Parathyroid adenoma (tissue), 2 donors: ENCODE measurements around the gene TBC1D22A.

Experiments used
- H2AFZ ChIP-seq: fragments of 300-600 bp; sonication (generic); one replicate; pipeline ENCODE4 v1.7.0; 2017; ENCODE audit warnings: antibody characterized with exemption, mild to moderate bottlenecking
- H3K27ac ChIP-seq: fragments of 300-600 bp; sonication (generic); one replicate; pipeline ENCODE4 v1.7.0; 2017
- H3K27me3 ChIP-seq: fragments of 300-600 bp; sonication (generic); one replicate; pipeline ENCODE4 v1.7.0; 2017; ENCODE audit warnings: low read length; ENCODE audit not compliant: control insufficient read depth, insufficient read depth
- H3K36me3 ChIP-seq: fragments of 300-600 bp; sonication (generic); one replicate; pipeline ENCODE4 v1.7.0; 2017; ENCODE audit warnings: low read length; ENCODE audit not compliant: control insufficient read depth, insufficient read depth
- H3K4me1 ChIP-seq: fragments of 300-600 bp; sonication (generic); one replicate; pipeline ENCODE4 v1.7.0; 2017; ENCODE audit warnings: control low read depth
- H3K4me2 ChIP-seq: fragments of 300-600 bp; sonication (generic); one replicate; pipeline ENCODE4 v1.7.0; 2017; ENCODE audit warnings: low read length
- H3K4me3 ChIP-seq: fragments of 300-600 bp; sonication (generic); one replicate; pipeline ENCODE4 v1.7.0; 2017; ENCODE audit warnings: low read depth, low read length
- H3K79me2 ChIP-seq: fragments of 300-600 bp; sonication (generic); one replicate; pipeline ENCODE4 v1.7.0; 2017; ENCODE audit warnings: control low read depth
- H3K9ac ChIP-seq: fragments of 300-600 bp; sonication (generic); one replicate; pipeline ENCODE4 v1.7.0; 2017; ENCODE audit warnings: mild to moderate bottlenecking
- H3K9me3 ChIP-seq: fragments of 300-600 bp; sonication (generic); one replicate; pipeline ENCODE4 v1.7.0; 2017; ENCODE audit warnings: low read length; ENCODE audit not compliant: control insufficient read depth
- TF ChIP-seq, protein P1 (sequence below): fragments of 300-600 bp; sonication (generic); IDR thresholded peaks from one replicate; pipeline ENCODE4 v1.7.0; 2017; ENCODE audit warnings: antibody characterized with exemption, mild to moderate bottlenecking
- donor health status: primary hyperparathyroidism.

The TBC1D22A gene

DNA sequence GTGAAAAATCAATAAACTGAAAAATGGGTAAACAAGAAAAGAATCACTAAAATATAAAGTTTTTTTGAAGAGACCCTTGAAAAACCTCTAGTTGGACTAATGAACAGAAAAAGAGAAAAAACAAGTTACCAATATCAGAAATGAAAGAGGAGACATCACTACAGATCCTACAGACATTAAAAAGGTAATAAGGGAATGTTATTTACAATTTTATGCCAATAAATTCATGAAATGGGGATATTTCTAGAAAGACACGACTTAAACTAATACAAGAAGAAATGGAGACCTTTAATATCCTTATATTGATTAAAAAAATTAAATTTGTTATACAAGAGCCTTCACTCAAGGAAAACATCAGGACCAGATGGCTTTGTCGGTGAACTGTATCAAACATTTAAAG, 109.4 kb downstream of the TBC1D22A start:
- TF ChIP-seq, protein P1, sequence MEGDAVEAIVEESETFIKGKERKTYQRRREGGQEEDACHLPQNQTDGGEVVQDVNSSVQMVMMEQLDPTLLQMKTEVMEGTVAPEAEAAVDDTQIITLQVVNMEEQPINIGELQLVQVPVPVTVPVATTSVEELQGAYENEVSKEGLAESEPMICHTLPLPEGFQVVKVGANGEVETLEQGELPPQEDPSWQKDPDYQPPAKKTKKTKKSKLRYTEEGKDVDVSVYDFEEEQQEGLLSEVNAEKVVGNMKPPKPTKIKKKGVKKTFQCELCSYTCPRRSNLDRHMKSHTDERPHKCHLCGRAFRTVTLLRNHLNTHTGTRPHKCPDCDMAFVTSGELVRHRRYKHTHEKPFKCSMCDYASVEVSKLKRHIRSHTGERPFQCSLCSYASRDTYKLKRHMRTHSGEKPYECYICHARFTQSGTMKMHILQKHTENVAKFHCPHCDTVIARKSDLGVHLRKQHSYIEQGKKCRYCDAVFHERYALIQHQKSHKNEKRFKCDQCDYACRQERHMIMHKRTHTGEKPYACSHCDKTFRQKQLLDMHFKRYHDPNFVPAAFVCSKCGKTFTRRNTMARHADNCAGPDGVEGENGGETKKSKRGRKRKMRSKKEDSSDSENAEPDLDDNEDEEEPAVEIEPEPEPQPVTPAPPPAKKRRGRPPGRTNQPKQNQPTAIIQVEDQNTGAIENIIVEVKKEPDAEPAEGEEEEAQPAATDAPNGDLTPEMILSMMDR: no peak
- H3K79me2 ChIP-seq: peaks cover under 1% of the 10 kb centered on the region
- H3K27me3 ChIP-seq: no peaks in the 10 kb centered on the region
- H3K36me3 ChIP-seq: no peaks in the 10 kb centered on the region
- no peak overlapping the region for H3K4me3 ChIP-seq
- H3K27ac ChIP-seq: no peak overlapping the region
- H3K9me3 ChIP-seq: no peaks in the 10 kb centered on the region
- no peaks in the 10 kb centered on the region for H3K4me1 ChIP-seq
- H3K9ac ChIP-seq: no peak overlapping the region
- no peak overlapping the region for H2AFZ ChIP-seq
- H3K4me2 ChIP-seq: no peak overlapping the region

DNA sequence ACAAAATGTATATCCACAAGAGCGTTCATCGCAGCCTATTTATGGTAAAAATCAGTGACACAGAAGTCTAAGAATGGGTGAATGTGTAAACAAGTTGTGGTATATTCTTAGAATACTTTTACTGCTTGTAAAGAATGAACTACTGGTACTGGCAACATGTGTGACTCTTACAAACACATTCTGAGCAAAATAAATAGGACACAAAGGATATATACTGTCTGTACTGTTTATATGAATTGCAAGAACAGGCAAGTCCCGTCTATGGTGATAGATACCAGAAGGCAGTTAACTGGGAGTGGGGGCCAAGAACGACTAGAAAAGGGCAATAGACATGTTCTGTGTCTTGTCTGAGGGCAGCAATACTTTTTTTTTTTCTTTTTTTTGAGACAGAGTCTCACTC, 112.6 kb downstream of the TBC1D22A start:
- TF ChIP-seq, protein P1: no peak
- Histone ChIP-seq H3K9ac (no peak overlapping the region), H3K4me1 (no peaks in the 10 kb centered on the region), H3K9me3 (no peaks in the 10 kb centered on the region), H3K36me3 (no peaks in the 10 kb centered on the region), H3K27ac (no peak overlapping the region), H3K4me2 (no peak overlapping the region), H3K79me2 (no peaks in the 10 kb centered on the region), H3K27me3 (no peaks in the 10 kb centered on the region), H3K4me3 (no peak overlapping the region), H2AFZ (no peak overlapping the region)

DNA sequence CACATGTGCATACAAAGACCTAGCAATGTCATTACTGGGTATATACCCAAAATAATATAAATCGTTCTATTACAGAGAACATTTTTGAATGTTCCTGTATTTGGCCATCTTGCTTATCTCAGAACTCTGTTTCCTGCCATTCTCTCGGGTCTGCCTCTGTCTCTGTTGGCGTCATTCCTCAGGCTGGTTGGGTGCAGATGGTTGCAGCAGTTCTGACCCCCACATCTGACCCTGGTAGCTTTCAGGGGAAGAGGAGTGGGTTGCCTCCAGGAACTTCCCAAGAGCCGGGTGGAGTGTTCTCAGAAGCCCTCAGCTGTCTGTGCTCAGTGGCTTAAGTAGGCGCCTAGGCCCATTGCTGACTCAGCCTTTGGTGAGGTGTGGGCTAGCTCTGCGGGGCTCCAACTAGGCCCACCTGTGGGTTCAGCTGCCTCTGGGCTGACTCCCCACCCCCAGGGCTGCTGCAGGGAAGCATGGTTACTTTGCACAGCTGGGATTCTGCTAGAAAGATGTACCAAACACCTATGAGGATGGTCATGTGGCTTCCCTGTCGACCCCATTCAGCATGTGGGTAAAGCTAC, 114.0 kb downstream of the TBC1D22A start:
- Histone ChIP-seq H2AFZ (no peak overlapping the region), H3K4me1 (no peaks in the 10 kb centered on the region), H3K27ac (no peak overlapping the region), H3K9ac (no peak overlapping the region), H3K79me2 (no peaks in the 10 kb centered on the region), H3K27me3 (no peaks in the 10 kb centered on the region), H3K9me3 (no peaks in the 10 kb centered on the region), H3K4me3 (no peak overlapping the region), H3K4me2 (no peak overlapping the region), H3K36me3 (no peaks in the 10 kb centered on the region)
- TF ChIP-seq, protein P1: no peak

DNA sequence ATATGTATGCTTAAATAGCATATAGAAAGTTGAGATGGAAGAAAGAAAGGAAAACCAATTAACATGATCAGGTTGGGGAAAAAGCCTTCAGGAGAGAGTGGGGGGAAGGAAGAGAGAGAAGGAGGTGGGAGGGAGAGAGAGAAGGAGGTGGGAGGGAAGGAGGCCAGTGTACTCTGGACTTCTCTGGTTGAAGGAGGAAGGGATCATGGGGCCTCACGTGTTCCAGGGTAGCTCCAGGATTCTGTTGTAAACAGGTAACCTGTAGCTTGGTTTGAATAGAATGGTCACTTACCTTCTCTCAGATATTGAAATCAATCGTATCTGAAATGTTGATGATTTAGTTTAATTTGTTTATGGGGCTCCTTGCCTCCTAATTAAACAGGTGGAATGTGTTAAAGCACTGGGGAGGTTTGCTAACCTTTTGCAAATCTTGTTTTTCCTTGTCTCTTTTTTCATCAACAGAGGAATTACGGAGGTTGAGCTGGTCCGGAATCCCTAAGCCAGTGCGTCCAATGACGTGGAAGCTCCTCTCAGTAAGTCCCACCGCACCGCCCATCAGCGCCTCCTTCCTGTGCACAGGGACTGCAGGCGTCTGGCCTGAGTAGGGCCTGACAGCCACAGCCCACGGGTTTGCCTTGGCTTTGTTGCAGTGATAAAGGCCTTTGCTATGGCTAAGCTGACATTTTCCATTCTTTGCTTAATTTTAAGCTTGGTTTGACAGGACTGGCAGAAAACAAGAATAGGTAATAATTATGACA, 115.9 kb downstream of the TBC1D22A start:
- TF ChIP-seq, protein P1: no peak
- Histone ChIP-seq H3K9ac (no peak overlapping the region), H3K79me2 (no peaks in the 10 kb centered on the region), H3K4me3 (no peak overlapping the region), H3K36me3 (no peaks in the 10 kb centered on the region), H3K27ac (no peak overlapping the region), H3K27me3 (no peaks in the 10 kb centered on the region), H3K9me3 (no peaks in the 10 kb centered on the region), H3K4me1 (no peaks in the 10 kb centered on the region), H3K4me2 (no peak overlapping the region), H2AFZ (no peak overlapping the region)

DNA sequence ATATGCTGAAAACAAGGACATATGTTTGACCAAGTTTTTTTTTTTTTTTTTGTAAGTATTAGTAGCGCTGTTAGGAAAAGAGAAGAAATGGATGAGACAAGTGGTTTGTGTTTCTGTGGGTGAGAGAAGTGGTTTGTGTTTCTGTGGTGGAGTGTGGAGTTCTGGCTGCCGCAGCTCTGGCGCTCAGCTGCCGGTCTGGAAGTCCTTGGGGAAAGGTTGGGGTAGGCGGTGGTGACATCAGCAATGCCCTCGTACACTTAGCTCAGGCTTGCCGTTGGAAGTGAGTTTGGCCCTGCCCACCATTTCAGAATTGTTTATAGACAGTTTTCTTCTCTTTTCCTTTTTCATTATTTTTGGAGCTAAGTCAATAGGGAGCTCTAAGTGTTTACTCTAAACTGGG, 116.6 kb downstream of the TBC1D22A start:
- no peak overlapping the region for H3K27ac ChIP-seq
- H3K9ac ChIP-seq: no peak overlapping the region
- H3K79me2 ChIP-seq: no peaks in the 10 kb centered on the region
- H3K36me3 ChIP-seq: no peaks in the 10 kb centered on the region
- no peaks in the 10 kb centered on the region for H3K9me3 ChIP-seq
- TF ChIP-seq, protein P1: no peak
- no peaks in the 10 kb centered on the region for H3K27me3 ChIP-seq
- H3K4me3 ChIP-seq: no peak overlapping the region
- no peak overlapping the region for H2AFZ ChIP-seq
- H3K4me1 ChIP-seq: no peaks in the 10 kb centered on the region
- H3K4me2 ChIP-seq: no peak overlapping the region
